Fibroblast of skin of left biceps (primary cell): ENCODE results near the gene TJAP1.

ENCODE experiments used
- DNase-seq, 2 experiments: peaks; one replicate each; pipeline ENCODE4 v3.0.0-alpha.2; 2013; ENCODE audit warnings: low read depth in 2 of 2

TJAP1 gene

GRCh38 chr6:43477235-43478007 is at the start of gene TJAP1:
Gene TJAP1, plus strand, starts transcription at chr6:43477570. Its CDS starts 21,432 bp downstream, at chr6:43499002.
- DNase-seq: peak; percentile 55 to 57

DNA sequence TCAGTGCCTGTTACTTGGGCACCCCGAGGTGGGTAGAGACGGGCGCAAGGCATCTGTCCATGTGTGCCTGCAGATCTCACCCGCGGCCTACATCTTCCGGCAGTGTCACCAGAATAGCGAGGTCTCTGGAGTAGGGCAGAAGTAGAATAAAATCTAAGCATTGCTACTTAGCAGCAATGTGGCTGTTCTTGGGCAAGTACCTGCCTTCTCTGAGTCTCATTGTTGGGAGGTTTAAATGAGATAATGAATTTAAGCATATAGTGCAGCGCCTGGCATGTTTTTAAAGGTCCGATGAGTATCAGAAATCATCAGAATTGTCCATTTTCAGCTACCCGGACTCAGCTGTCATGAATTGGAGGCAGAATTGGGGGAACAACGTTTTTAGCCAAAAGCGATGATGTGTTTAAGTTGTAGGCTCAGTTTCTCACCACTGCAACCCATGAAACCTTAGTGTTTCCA is 49.2 kb upstream of the TJAP1 start:
- DNase-seq: no peak

DNA sequence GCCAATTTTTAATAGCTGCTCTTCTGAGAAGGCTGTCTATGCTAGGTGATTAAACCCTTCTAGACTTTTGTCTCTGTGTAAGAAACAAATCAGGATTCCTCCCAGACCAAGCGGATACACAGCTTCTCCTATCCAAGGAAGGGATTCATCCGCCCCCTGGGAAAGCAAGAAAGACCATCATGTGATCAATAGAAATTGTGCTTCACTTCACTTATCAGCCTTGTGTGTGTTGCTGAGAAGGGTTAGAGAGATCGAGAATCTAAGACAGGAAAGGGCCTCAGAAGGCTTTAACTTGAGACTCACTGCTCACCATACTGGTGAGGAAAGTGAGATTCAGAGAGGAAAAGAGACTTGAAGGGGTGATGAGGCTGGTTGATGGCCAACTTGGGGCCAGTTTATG is 48.5 kb upstream of the TJAP1 start:
- DNase-seq: no peak

DNA sequence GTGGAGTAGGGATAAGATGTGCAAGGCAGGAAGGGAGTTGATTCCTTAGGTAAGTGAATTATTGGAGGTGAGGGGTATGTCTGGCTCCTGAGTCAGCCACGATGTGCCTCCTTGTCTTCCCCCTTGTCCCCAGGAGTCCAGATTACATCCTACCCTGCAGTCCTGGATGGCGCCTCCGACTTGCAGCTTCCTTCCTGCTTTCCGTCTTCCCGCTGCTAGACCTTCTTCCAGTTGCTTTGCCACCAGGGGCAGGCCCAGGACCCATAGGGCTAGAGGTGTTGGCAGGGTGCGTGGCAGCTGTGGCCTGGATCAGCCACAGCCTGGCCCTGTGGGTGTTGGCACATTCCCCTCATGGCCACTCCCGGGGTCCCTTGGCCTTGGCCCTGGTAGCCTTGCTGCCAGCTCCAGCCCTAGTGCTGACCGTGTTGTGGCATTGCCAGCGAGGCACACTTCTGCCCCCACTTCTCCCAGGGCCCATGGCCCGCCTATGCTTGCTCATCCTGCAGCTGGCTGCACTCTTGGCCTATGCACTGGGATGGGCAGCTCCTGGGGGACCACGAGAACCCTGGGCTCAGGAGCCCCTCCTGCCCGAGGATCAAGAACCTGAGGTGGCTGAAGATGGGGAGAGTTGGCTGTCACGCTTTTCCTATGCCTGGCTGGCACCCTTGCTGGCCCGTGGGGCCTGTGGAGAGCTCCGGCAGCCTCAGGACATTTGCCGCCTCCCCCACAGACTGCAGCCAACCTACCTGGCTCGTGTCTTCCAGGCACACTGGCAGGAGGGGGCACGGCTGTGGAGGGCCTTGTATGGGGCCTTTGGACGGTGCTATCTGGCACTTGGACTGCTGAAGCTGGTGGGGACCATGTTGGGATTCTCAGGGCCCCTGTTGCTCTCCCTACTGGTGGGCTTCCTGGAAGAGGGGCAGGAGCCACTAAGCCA is 45.1 kb upstream of the TJAP1 start:
- no peak for DNase-seq

GRCh38 chr6:43433148-43433547 is 44.2 kb upstream of the TJAP1 start:
- no peak for DNase-seq

GRCh38 chr6:43434001-43434840 is 43.1 kb upstream of the TJAP1 start:
- DNase-seq: no peak

GRCh38 chr6:43434943-43435342 is 42.4 kb upstream of the TJAP1 start:
- no peak for DNase-seq

DNA sequence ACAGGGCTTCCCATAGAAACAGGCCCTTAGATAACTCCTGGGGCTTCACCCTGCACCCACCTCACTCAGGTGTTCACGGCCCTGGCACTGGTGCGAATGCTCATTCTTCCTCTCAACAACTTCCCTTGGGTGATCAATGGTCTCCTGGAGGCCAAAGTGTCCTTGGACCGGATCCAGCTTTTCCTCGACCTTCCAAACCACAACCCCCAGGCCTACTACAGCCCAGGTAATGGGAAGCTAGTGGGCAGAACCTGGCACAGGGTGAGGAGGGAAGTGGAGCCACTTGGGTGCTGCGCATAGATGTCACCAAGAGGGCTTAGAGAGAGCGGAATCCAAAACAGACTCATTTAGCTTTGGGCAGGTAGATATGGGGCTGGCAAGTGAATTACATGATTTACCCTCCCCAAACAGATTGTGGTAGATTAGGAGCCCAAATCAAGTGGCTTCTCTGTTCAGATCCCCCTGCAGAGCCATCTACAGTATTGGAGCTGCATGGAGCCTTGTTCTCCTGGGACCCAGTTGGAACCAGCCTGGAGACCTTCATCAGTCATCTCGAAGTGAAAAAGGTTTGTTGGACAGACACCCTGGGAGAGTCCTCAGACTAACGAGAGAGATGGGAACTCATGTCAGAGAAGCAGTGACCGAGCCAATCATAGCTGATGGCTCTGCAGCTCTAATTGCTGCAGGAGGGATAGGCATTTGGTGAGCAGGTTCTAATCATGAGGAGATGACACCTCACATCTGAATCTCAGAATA is 41.5 kb upstream of the TJAP1 start:
- no peak for DNase-seq

DNA sequence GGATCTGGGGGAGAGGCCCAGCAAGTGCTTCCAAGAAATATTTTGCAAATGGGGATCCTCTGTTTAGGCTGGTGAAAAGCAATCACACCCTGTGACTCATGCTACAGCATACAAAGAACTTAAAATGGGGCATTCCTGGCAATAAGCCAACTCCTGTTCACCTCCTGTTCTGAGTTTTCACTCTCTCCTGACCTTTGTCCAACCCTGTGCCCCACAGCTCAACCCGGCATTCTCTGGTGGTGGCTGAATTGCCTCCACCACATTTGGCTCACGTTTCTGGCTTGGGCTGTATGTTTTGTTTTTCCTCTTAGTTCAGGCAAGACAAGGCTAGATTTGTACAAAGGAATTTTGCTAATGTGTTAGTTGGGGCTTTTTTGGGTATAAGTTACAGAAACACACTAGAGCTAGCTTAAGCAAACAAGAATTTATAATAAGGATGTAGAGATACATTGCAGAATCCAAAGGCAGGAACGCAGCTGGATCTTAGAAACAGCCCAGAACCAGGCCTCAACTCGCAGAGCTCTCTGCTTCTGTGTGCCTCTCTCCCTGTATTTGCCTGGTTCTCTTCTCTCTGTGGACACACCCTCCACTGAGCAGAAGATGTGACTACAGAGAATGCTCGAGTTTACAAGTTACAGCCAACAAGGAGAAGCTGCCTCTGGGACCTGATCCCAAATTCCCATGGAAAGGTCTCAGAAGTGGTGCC is 40.6 kb upstream of the TJAP1 start:
- peak; percentile 31 to 32 for DNase-seq

- DNase-seq: no peak
These were observed 39.7 kb upstream of the TJAP1 start for GRCh38 chr6:43437700-43438099.

DNA sequence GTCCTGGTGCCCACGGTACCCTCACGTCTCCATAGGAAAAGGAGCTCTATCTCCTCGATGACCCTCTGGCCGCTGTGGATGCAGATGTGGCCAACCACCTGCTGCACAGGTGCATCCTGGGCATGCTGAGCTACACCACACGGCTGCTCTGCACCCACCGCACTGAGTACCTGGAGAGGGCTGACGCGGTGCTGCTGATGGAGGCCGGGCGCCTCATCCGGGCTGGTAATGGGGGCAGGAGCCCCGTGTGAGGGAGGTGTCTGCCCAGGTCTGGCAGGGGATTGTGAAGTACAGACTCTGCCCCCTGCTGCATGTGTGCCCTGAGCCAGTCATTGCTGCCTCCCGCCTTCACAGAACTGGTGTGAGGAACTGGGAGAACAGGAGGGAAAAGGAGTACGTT is 34.4 kb upstream of the TJAP1 start:
- no peak for DNase-seq

GRCh38 chr6:43444036-43444435 is 33.3 kb upstream of the TJAP1 start:
- no peak for DNase-seq

DNA sequence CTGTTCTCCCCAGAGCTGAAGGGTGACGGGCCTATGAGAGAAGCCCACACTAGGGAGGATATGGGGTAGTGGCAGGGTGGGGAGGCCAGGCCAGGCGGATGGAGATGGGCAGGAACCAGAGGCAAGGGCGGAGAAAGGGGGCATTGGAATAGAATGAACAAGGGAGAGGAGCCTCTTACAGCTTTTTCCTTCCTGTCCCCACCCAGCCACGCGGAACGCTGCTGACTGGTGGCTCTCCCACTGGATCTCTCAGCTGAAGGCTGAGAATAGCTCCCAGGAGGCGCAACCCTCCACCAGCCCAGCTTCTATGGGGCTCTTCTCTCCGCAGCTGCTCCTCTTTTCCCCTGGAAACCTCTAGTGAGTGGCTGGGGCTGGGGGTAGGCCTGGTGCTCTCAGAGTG is 32.8 kb upstream of the TJAP1 start:
- no peak for DNase-seq

DNA sequence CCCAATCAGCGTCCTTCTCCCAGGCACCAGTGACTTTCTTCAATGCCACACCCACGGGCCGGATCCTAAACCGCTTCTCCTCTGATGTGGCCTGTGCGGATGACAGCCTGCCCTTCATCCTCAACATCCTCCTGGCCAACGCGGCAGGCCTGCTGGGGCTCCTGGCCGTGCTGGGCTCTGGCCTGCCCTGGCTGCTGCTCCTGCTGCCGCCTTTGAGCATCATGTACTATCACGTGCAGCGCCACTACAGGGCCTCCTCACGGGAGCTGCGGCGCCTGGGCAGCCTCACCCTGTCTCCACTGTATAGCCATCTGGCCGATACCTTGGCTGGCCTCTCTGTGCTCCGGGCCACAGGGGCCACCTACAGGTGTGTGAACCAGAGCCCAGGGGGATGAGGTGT is 31.8 kb upstream of the TJAP1 start:
- DNase-seq: no peak

DNA sequence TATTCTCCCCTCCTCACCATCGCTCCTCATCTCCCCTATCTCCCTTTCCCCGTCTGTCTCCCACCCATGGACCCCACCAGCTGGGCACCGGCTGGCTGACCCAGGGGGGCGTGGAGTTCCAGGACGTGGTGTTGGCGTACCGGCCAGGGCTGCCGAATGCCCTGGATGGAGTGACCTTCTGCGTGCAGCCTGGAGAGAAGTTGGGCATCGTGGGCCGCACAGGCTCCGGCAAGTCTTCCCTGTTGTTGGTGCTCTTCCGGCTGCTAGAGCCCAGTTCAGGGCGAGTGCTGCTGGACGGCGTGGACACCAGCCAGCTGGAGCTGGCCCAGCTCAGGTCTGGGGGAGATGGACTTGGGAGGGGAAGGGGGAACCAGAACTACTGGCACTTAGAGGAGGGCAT is 29.8 kb upstream of the TJAP1 start:
- DNase-seq: no peak

DNA sequence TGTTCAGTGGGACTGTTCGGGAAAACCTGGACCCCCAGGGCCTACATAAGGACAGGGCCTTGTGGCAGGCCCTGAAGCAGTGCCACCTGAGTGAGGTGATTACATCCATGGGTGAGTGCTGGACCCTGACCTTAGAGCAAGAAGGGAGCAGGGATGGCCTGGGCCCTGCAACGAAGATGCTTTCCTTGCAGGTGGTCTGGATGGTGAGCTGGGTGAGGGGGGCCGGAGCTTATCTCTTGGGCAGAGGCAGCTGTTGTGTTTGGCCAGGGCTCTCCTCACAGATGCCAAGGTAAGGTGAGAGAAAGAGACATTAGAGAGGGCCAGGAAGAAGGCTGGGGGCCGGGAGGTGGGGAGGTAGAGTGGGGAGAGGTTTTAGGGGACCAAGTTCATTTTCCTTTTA is 28.5 kb upstream of the TJAP1 start:
- DNase-seq: no peak

- no peak for DNase-seq
These were observed 26.7 kb upstream of the TJAP1 start for GRCh38 chr6:43450699-43451131.

- DNase-seq: no peak
These were observed 26.0 kb upstream of the TJAP1 start for GRCh38 chr6:43451348-43451747.

GRCh38 chr6:43451939-43452338 is 25.4 kb upstream of the TJAP1 start:
- DNase-seq: no peak

- no peak for DNase-seq
These were observed 24.5 kb upstream of the TJAP1 start for GRCh38 chr6:43452896-43453295.
